Keratinocyte (primary cell): Measurements from ENCODE around the gene CCDC92B. TPM values are rescaled to one million over a fixed set of nuclear protein-coding genes. Genes with fewer than 3 reads are reported as not detected.

ENCODE experiments used
- DNase-seq: peaks from one replicate; pipeline ENCODE4 v3.0.0-alpha.2; 2011; ENCODE audit warnings: low read depth, missing footprints, low spot score
- FAIRE-seq: peaks from 2 replicates; lab custom pipeline; 2011; peaks lifted over from hg19 to GRCh38; lab: Jason Lieb, UNC
- H2AFZ ChIP-seq: 2 replicates; pipeline ENCODE4 v1.6.0; 2012; ENCODE audit warnings: low read length, control low read depth, inconsistent platforms; ENCODE audit not compliant: control insufficient read depth
- H3K27ac ChIP-seq: 2 replicates; pipeline ENCODE4 v1.5.1; 2011; ENCODE audit warnings: low read length; ENCODE audit not compliant: control insufficient read depth, insufficient read depth
- H3K27me3 ChIP-seq: 3 replicates; pipeline ENCODE4 v1.6.0; 2011; ENCODE audit warnings: low read length; ENCODE audit not compliant: control insufficient read depth, insufficient read depth; ENCODE audit errors: extremely low read depth
- H3K36me3 ChIP-seq, 2 experiments: 2 replicates in 1 of 2; 3 replicates in 1 of 2; pipeline ENCODE4 v1.5.1; 2011; ENCODE audit warnings: low read length in 2 of 2, mild to moderate bottlenecking in 1 of 2; ENCODE audit not compliant: control insufficient read depth in 2 of 2, insufficient read depth in 2 of 2; ENCODE audit errors: extremely low read depth in 1 of 2
- H3K4me1 ChIP-seq: 3 replicates; pipeline ENCODE4 v1.5.1; 2011; ENCODE audit warnings: low read length; ENCODE audit not compliant: control insufficient read depth, insufficient read depth; ENCODE audit errors: extremely low read depth
- H3K4me2 ChIP-seq: 3 replicates; pipeline ENCODE4 v1.6.0; 2011; ENCODE audit warnings: low read depth, low read length; ENCODE audit not compliant: control insufficient read depth, insufficient read depth; ENCODE audit errors: extremely low read depth
- H3K4me3 ChIP-seq, 3 experiments: fragments of 200-600 bp in 1 of 3; sonication (generic) in 1 of 3; 2 replicates in 2 of 3; 3 replicates in 1 of 3; pipeline ENCODE4 v1.5.1; 2011 to 2016; ENCODE audit warnings: low read length in 3 of 3, mild to moderate bottlenecking in 3 of 3, control low read depth in 2 of 3, inconsistent platforms in 1 of 3, low read depth in 1 of 3, mixed read lengths in 1 of 3, mixed run types in 1 of 3, moderate library complexity in 1 of 3; ENCODE audit not compliant: control insufficient read depth in 2 of 3, insufficient read depth in 2 of 3; ENCODE audit errors: extremely low read depth in 1 of 3
- H3K79me2 ChIP-seq: 2 replicates; pipeline ENCODE4 v1.6.0; 2012; ENCODE audit warnings: low read length; ENCODE audit not compliant: control insufficient read depth, insufficient read depth
- H3K9ac ChIP-seq: 3 replicates; pipeline ENCODE4 v1.6.0; 2011; ENCODE audit warnings: low read length; ENCODE audit not compliant: control insufficient read depth, insufficient read depth; ENCODE audit errors: extremely low read depth
- H3K9me1 ChIP-seq: 3 replicates; pipeline ENCODE4 v1.6.0; 2011; ENCODE audit warnings: low read length; ENCODE audit not compliant: control insufficient read depth, insufficient read depth; ENCODE audit errors: extremely low read depth
- H3K9me3 ChIP-seq: 2 replicates; pipeline ENCODE4 v1.5.1; 2012; ENCODE audit warnings: low read depth, low read length; ENCODE audit not compliant: control insufficient read depth
- H4K20me1 ChIP-seq: 3 replicates; pipeline ENCODE4 v1.6.0; 2011; ENCODE audit warnings: low read length; ENCODE audit not compliant: control insufficient read depth, insufficient read depth; ENCODE audit errors: extremely low read depth
- CTCF ChIP-seq, 3 experiments: IDR thresholded peaks in 1 of 3; conservative IDR thresholded peaks in 1 of 3; optimal IDR thresholded peaks in 1 of 3; 2 replicates in 2 of 3; 3 replicates in 1 of 3; pipeline versions ENCODE3 to v1.5.1; 2011; ENCODE audit warnings: low read length in 3 of 3, mild to moderate bottlenecking in 3 of 3, moderate library complexity in 2 of 3, control low read depth in 1 of 3, inconsistent platforms in 1 of 3; ENCODE audit not compliant: insufficient read depth in 2 of 3; ENCODE audit errors: extremely low read depth in 1 of 3
- EZH2 ChIP-seq: IDR thresholded peaks from one replicate; pipeline ENCODE4 v1.6.1; 2012; ENCODE audit warnings: inconsistent platforms, mild to moderate bottlenecking, low read length, moderate library complexity
- dilution Hi-C: fragments of 300-500 bp; cut with MboI; formaldehyde crosslinking; loops from one replicate; pipeline ENCODE4 v1.7.0; 2020; ENCODE audit warnings: low sequenced_read_pairs; ENCODE audit not compliant: extremely low pct_ligation_motif_present
- polyA plus RNA-seq, 5 experiments: library from polyadenylated mRNA; depleted of rRNA in 3 of 5; stranded (reverse) in 3 of 5; stranded (forward) in 1 of 5; unstranded in 1 of 5; fragments of >200 nt; gene quantifications; 1 replicate in 1 of 5; 2 replicates in 3 of 5; 3 replicates in 1 of 5; pipeline versions ENCODE4 v1.2.1 to v1.2.3, GENCODE V29; 2011 to 2012; ENCODE audit warnings: missing spikeins in 2 of 5, low read depth in 1 of 5, low replicate concordance in 1 of 5

Gene CCDC92B
- polyA plus RNA-seq, 1 donor (not counting 4 experiments of a cell fraction or from before 2014, with no cell fraction given): not detected

GRCh38 chr17:2685696-2686095 is 63.8 kb downstream of the CCDC92B start:
- FAIRE-seq (no peak), DNase-seq (no peak)
- dilution Hi-C loops: no loop called here
- Histone ChIP-seq H3K36me3 (peaks cover 19 to 21% of the 10 kb centered on the region in 2 experiments), H3K4me2 (no peak overlapping the region), H3K9ac (no peak overlapping the region), H2AFZ (no peak overlapping the region), H3K79me2 (no peaks in the 10 kb centered on the region), H3K27me3 (no peaks in the 10 kb centered on the region), H3K4me3 (no peak overlapping the region), H3K4me1 (no peaks in the 10 kb centered on the region), H4K20me1 (peaks cover 5% of the 10 kb centered on the region), H3K27ac (no peak overlapping the region), H3K9me1 (no peaks in the 10 kb centered on the region), H3K9me3 (no peaks in the 10 kb centered on the region)
- no peak for TF ChIP-seq CTCF (optimal IDR thresholded peaks at IDR 0.05 in 1 of 3, IDR thresholded peaks at IDR 0.05 in 1 of 3, conservative IDR thresholded peaks at IDR 0.05 in 1 of 3; ENCODE audit: extremely low read depth in 1 of 3, insufficient read depth in 2 of 3, low read length in 3 of 3)
- TF ChIP-seq EZH2: no peak

GRCh38 chr17:2684549-2684948 is 64.9 kb downstream of the CCDC92B start:
- Histone ChIP-seq H3K4me1 (no peaks in the 10 kb centered on the region), H3K27me3 (no peaks in the 10 kb centered on the region), H3K79me2 (peaks cover 2% of the 10 kb centered on the region), H3K9me1 (no peaks in the 10 kb centered on the region), H3K9ac (no peak overlapping the region), H3K27ac (no peak overlapping the region), H3K9me3 (no peaks in the 10 kb centered on the region), H3K4me3 (no peak overlapping the region), H3K4me2 (no peak overlapping the region), H2AFZ (no peak overlapping the region), H4K20me1 (peaks cover 5% of the 10 kb centered on the region), H3K36me3 (peaks cover 21 to 22% of the 10 kb centered on the region in 2 experiments)
- no peak for DNase-seq
- no peak for FAIRE-seq
- TF ChIP-seq EZH2 (no peak), CTCF (optimal IDR thresholded peaks at IDR 0.05 in 1 of 3, IDR thresholded peaks at IDR 0.05 in 1 of 3, conservative IDR thresholded peaks at IDR 0.05 in 1 of 3; ENCODE audit: extremely low read depth in 1 of 3, insufficient read depth in 2 of 3, low read length in 3 of 3) (no peak)
- dilution Hi-C loops: no loop called here
